ENCODE data around the gene STOX2. TPM values are rescaled to one million over a fixed set of nuclear protein-coding genes. Genes with fewer than 3 reads are reported as not detected.

The STOX2 gene
- total and polyA plus RNA-seq, 2 of the 13 experiments (the other 11 are each of a cell fraction or from before 2014, with no cell fraction given) = 0.01 to 0.15 TPM

DNA sequence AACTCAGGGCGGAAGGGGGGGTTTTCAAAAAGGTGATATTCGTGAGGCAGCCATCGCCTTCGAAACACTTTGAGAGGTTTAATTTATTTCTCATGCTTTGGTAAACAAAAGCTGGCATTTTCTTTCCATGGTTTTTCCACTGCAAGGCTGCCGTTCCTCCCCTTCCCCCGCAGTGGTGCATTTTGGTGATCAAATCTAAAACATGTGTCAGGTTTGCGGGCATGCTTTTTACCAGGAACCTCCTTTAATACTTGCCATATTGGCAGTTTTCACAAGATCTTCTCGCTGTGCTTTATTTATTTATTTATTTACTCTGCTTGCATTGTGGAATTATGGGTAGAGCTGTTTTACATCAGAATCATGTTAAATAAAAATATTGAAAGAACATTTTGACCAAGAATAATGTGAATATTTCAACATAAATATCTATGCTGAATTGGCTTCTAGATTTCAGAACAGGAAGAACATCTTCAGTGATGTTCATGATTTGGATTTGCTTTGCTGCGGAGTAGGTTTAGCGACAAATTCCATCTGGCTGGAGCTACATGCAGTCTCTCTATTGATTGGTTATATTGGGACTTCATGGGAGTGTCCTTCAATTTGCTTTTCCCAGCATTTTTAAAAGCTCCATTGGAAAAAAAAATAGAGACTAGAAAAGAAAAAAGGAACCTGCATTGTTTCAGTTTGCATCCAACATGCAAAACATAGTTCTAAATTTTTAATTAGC, 54.4 kb downstream of the STOX2 start (continued):
- TF ChIP-seq, protein P1, sequence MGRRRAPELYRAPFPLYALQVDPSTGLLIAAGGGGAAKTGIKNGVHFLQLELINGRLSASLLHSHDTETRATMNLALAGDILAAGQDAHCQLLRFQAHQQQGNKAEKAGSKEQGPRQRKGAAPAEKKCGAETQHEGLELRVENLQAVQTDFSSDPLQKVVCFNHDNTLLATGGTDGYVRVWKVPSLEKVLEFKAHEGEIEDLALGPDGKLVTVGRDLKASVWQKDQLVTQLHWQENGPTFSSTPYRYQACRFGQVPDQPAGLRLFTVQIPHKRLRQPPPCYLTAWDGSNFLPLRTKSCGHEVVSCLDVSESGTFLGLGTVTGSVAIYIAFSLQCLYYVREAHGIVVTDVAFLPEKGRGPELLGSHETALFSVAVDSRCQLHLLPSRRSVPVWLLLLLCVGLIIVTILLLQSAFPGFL (CRISPR knock-in tag; IDR thresholded peaks at IDR 0.05) = no peak
- TF ChIP-seq MAFF (IDR thresholded peaks at IDR 0.05; ENCODE audit: low read depth, low read length) = no peak
- TF ChIP-seq, protein P2, sequence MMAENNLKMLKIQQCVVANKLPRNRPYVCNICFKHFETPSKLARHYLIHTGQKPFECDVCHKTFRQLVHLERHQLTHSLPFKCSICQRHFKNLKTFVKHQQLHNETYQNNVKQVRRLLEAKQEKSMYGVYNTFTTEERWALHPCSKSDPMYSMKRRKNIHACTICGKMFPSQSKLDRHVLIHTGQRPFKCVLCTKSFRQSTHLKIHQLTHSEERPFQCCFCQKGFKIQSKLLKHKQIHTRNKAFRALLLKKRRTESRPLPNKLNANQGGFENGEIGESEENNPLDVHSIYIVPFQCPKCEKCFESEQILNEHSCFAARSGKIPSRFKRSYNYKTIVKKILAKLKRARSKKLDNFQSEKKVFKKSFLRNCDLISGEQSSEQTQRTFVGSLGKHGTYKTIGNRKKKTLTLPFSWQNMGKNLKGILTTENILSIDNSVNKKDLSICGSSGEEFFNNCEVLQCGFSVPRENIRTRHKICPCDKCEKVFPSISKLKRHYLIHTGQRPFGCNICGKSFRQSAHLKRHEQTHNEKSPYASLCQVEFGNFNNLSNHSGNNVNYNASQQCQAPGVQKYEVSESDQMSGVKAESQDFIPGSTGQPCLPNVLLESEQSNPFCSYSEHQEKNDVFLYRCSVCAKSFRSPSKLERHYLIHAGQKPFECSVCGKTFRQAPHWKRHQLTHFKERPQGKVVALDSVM (CRISPR knock-in tag; IDR thresholded peaks at IDR 0.05) = no peak

- H4K20me1 ChIP-seq (ENCODE audit: insufficient read depth, low read length) = no peaks in the 10 kb centered on the region
- H3K9me3 ChIP-seq (ENCODE audit: low read length) = no peaks in the 10 kb centered on the region
- no peaks in the 10 kb centered on the region for H3K4me1 ChIP-seq (ENCODE audit: insufficient read depth, low read length)
- intact Hi-C loops (cut with micrococcal nuclease; ENCODE audit: unreplicated experiment) (no loop called here), in situ Hi-C loops (cut with HindIII; ENCODE audit: extremely low pct_ligation_motif_present, low pct_unique_long_range_greater_than_20kb) (no loop called here)
- no TSS peak for BruUV-seq (replicated peaks)
- no peak for ATAC-seq
- H3K27me3 ChIP-seq (ENCODE audit: control insufficient read depth in 1 of 2, insufficient read depth in 2 of 2, low read length in 2 of 2) = no peaks in the 10 kb centered on the region
- H2AFZ ChIP-seq (ENCODE audit: low read length) = no peak overlapping the region
- no peaks in the 10 kb centered on the region for H3K36me3 ChIP-seq (replicated peaks in 1 of 2; ENCODE audit: control insufficient read depth in 1 of 2, insufficient read depth in 2 of 2, low read length in 2 of 2)
- no peaks in the 10 kb centered on the region for H3K79me2 ChIP-seq (ENCODE audit: insufficient read depth, low read length)
- no peak overlapping the region for H3K4me2 ChIP-seq (ENCODE audit: low read depth, low read length)
- H3K9ac ChIP-seq (ENCODE audit: insufficient read depth, low read depth, low read length) = no peak overlapping the region
- ChIA-PET POLR2A (no interaction called here), CTCF (ENCODE audit: low intra/inter-chr PET ratio, low total read pairs) (no interaction called here)
- H3K4me3 ChIP-seq (replicated peaks in 1 of 3; ENCODE audit: insufficient read depth in 1 of 3, low read depth in 2 of 3, low read length in 3 of 3) = no peak overlapping the region
- TF ChIP-seq ZNF143 (CRISPR knock-in tag; IDR thresholded peaks at IDR 0.05) (no peak), CTCF (CRISPR knock-in tag; IDR thresholded peaks at IDR 0.05) (no peak), RFX1 (IDR thresholded peaks at IDR 0.05) (peak; percentile 35; the same call in 1 of the 2 replicates)
- no peak overlapping the region for H3K27ac ChIP-seq (ENCODE audit: extremely low read length, insufficient read depth, low read length)
- no peak for DNase-seq (ENCODE audit: low spot score)
- no peak for FAIRE-seq
- 59% methylated on average over 6 of the region's 8 CpGs for WGBS (ENCODE audit: low lambda C conversion rate)
Observed at GRCh38 chr4:183960046-183960420, 54.9 kb downstream of the STOX2 start.
